ENCODE results near the gene LPAR1.

The LPAR1 gene

DNA sequence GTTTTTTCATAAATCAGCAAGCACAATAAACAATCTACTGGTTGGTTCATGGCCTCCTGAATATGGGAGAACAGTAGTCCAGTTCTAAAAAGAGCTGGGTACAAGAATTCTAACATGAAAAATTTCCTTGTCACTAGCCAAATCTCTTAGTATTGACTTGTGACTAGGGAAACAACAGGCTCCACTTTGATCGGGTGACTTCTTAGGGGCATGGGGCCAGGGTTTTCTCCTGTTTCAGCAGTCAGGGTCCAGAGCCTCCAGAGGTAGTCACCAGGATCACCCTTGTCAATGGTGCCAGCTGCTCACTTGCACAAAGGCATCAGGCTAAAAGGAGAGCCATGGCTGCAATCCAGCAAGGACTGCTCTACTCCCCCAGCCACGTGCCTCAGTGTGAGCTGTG lies 38.1 kb downstream of the LPAR1 start:
- DNase-seq (ENCODE audit: low spot score): no peak

DNA sequence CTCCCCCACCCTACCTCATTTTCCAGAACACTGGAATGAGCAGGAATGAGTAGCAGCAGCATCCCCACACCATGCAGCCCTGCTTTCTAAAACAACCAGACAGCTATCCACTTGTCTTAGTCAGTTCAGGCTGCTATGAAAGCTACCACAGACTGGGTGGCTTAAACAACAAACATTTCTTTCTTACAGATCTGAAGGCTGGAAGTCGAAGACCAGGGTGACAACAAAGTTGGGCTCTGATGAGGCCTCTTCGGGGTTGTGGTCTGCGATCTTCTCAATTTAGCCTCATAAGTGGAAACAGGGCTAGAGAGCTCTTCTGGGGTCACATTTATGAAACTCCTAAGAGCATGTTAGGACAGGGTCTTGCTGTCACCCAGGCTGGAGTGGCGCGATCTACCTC lies 38.9 kb downstream of the LPAR1 start:
- no peak for DNase-seq (ENCODE audit: low spot score)

DNA sequence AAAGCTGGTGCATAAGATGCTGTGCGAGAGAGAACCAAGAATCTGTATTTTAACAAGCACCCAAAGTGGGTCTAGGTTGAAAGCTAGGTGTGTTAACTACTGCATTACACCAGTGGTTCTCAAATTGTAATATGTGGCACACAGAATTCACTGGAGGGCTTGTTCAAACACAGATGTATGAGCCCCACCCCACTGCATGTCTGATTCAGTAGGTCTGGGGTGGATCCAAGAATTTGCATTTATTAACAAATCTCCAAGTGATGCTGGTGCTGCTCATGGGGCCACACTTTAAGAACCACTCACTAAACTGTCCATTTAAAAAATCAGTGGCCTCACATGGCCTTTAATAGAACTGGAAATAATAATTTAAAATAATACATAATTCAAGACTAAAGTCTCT lies 40.4 kb downstream of the LPAR1 start:
- DNase-seq (ENCODE audit: low spot score): peak; percentile 22

DNA sequence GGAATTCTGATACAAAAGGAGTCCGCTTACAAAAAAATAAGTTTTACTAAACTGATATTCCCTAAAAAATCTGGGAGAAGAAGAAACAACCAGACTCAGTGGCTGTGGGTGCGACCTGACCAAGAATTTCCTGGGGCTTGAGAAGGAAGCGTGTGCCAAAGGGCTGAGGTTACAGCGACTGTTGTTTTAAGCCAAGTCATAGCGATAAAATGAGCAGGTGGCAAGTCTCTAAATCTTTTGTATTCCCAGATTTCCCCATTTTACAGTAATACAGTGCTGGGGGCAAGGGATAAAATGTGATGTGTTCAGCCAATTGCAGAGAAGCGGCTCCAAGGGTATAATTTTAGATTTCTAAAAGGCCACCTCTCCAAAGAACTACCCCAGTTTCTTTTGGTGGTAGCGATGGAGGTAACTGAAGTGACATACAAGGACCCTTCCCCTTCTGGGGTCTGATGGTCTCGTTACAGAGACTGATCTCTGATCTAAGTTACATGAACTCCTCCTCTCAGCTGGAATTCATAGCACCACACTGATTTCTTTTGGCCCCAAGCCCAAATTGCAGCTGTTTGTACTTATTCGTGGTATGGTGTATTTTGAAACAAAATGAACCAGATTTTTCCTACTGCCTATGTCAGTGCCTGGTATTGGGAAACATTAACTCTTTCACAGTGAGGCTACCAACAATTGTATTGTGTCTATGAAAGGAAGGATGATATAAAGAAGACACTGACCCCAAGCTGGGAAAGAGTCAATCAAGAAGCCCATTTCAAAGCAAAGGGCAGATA lies 41.6 kb downstream of the LPAR1 start:
- DNase-seq (ENCODE audit: low spot score): peak; percentile 48

DNA sequence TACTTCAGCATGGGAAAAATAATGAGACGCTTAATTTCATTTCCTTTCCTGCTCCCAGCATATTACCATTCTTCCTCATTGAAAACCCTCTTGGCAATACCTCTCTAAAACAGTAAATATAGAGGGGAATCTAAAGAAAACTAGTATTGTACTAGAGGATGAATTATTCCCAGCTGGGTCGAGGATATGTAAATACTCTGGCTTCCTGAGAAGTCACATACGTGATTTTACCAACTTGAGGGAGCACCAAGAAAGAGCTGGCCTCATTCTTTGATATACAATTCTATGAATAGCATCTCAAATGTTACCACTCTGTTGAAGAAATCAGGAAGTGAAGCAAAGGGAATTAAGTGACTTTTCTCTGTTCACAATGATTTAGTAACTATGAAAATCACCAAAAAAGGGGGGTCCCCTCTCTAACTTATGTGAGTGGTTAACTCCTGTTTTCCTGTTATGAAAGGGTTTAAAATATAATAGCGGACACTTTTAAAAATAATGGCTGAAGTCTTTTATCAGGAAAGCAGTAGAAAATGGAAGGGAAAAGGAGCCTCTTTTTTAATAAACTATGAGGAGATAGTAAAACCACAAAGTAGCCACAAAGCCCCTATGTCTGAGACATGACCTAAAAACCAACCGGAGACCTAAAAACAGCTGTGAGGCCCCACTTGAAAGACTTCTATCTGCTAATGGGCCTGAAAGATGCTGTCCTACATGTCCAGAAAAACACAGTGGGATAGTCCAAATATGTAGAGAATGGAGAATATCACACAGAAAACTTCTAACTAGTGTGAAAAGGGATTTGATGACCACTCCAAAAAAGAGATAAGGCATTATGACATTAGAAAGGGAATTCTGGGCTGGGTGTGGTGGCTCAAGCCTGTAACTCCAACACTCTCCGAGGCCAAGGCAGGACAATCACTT lies 42.6 kb downstream of the LPAR1 start:
- DNase-seq (ENCODE audit: low spot score): no peak

DNA sequence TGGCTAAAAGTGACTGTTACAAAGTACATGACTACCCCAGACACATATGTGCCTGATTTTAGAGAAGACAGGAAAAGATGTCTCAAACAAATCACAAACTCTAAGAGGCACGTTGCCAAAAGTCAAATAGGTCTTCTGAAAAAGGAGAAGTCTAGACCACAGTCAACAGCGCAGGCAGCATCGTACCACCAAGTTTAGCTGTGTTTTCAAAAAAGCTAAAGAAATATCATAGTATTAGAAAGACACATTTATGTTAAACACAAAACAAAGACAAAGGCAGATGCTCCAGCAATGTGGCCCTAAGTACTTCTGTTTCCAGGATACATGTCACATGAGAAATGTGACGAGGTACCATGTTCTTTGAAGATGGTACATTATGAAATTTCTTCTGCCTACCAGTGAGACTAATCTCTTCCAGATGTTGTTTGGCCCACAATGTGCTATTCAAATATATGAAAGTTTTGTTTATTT lies 43.5 kb downstream of the LPAR1 start:
- peak; percentile 49 for DNase-seq (ENCODE audit: low spot score)

DNA sequence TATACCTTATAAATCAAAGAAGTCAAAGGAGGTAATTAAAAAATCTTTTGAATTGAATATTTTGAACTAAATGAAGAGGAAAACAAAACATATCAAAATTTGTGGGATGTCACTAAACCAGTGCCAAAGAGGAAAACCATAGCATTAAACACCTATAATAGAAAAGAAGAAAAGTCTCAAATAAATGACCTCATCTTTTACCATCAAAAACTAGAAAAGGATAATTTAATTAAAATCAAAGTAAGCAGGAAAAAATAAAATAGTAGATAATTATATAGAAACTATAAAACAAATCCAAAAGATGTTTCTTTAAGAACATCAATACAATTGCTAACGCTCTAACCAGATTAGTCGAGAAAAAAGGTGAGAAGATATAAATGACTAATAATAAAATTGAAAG lies 47.8 kb downstream of the LPAR1 start:
- DNase-seq (ENCODE audit: low spot score): no peak

DNA sequence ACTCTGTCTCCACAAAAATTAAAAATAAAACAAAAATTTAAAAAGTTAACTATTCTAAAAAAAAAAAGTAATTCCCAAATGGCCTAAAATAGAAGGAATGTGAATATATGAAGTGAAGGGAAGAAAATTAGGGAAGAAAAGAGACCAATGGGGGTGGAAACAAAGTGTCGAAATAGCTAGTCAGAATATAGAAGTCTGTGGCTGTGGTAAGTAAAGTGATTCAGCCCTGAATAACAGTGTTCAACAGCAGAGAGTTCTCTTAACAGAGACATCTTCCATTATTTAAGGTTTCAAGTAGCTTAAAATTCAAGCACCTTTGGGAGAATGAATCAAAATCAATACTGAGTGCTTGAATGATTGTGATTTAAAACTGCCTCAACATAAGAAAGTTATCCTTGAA lies 51.7 kb downstream of the LPAR1 start:
- DNase-seq (ENCODE audit: low spot score): peak; percentile 22

DNA sequence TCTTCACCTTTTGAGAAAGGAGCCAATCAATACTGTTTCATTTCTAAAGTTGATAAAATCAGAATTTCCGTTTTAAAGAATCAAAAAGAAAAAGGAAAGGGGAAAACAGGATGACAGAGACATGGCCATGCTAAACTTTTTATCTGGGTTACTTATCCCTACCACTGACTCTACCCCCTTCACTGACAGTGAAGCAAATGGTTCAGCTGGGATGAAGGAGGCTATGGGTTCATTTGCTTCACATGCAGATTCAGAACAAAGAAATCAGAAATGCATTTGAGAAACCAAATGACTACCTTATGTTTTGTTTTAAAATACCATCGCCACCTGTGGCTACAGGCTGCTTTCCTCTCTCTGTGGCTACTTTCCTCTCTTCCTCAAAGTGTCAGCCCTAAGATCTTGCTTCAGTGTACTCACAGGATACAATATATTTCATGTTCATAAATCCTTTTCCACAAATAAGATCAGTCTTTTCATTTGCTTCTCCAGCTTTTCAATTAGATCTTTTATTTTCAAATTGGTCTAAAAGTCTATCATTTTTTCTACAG lies 53.3 kb downstream of the LPAR1 start:
- no peak for DNase-seq (ENCODE audit: low spot score)

DNA sequence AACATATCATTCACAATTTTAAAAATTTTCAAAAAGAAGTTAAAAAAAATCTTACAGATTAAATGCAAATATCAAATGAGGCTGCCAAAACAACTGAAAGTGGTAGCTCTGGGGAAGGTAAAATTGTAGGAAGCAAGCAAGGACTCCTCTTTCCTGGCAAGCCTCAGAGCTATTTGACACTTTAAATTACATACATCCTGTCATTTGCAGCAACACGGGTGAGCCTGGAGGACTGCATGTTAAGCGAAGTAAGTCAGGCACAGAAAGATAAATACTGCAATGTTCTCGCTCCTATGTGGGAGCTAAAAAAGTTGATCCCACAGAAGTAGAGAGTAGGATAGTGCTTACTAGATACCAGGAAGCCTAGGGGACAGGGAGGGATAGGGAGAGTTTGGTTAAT lies 58.0 kb downstream of the LPAR1 start:
- no peak for DNase-seq (ENCODE audit: low spot score)

DNA sequence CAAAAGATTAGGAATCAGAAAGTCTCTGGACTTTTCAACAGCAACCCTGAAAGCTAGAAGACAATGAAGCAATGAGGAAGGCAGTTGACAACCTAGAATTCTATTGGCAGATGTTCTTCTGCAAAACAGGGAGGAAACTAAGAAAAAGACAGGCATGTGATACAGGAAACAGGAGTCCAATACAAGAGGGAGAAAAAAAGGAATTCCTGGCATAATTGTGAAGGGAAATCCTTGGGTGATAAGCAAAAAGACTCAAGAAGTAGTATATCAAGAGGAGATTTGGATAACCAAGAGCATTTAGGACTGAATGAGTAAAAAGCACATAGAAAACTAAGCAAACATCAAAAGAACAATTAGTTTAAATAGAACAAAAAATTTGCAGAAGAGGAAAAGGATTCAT lies 58.6 kb downstream of the LPAR1 start:
- no peak for DNase-seq (ENCODE audit: low spot score)

DNA sequence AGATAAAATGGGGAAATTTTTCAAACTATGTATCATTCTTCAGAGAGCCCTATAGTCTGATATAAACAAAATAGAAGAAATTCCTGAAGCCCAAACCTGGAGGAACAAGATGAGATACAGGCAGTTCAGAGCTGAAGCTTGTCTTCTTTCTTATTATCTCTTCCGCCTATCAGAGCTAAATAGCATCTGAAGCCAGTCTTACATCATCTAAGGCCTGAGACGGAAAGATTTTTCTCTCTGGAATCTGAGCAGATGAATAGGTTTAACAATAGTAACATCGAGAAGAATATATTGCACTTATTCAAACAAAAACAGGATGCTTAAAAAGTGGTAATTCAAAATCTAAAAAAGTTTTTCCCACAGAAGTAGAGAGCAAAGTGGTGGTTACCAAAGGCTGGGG lies 59.8 kb downstream of the LPAR1 start:
- no peak for DNase-seq (ENCODE audit: low spot score)

DNA sequence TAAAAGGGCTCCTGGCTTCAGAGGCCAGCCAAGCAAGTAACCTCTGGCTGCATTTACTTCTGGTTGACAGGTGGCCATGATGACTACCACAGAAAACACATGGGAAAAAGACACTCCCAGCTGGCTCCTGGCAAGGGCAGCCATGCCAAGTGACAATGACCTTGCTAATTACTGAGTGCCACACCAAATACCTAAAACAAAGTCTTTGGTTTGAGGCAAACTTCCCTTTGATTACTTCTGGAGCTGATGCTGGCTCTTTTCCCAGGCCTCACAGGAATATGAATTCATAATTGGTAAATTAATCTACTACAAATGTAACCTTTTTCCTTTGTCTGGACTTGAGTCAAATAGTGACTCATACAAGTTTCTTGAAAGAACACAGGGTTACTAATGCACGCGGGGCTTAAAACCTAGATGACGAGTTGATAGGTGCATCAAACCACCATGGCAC lies 61.0 kb downstream of the LPAR1 start:
- DNase-seq (ENCODE audit: low spot score): no peak

DNA sequence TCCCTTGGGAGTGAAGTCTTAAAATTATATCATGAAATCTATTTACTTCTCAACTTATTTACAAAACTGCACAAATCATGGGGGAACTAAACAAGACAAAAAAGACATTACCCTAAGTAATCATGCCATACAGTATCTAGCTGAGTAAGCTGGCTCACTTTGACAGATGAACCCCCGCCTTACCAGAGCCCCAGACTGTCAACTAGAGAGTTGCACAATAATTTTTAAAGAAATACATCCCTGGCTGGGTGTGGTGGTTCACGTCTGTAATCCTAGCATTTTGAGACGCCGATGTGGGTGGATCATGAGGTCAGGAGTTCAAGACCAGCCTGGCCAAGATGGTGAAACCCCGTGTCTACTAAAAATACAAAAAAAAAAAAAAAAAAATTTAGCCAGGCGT lies 62.3 kb downstream of the LPAR1 start:
- DNase-seq (ENCODE audit: low spot score): no peak

DNA sequence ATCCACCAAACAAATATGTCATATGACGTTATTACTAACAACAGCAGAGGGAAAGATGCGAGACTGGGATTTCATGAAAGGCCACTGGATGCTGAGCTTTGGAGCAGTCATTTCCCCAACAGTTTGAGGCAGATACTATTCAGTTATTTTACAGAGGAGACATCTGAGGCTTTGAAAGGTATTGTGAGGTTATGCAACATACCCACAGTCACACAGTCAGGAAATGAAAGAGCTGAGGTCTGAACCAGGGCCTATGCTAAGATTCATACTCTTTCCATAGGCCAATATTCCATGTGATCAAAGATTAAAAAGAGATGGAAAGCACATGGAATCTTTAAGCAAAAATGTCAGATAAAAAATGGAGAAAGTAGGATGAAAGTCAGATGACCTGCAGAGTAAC lies 63.0 kb downstream of the LPAR1 start:
- DNase-seq (ENCODE audit: low spot score): no peak

DNA sequence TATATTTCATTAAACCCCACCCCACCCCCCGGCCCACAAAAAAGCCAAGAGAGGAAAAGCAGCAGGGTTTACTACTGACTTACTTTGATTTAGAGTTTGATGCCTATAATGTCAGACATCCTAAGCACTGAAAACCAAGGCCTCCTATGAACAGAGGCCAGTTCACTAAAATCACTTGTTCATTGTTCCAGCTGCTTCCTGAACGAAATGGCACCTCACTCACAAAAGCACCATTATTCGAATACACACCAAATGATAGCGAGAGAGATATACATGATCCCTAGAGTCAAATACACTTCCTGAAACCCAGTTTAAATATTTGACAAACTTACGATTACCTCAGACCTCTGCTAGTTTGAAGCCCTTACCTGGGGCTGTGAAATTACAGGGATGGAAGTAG lies 66.6 kb downstream of the LPAR1 start:
- DNase-seq (ENCODE audit: low spot score): no peak

DNA sequence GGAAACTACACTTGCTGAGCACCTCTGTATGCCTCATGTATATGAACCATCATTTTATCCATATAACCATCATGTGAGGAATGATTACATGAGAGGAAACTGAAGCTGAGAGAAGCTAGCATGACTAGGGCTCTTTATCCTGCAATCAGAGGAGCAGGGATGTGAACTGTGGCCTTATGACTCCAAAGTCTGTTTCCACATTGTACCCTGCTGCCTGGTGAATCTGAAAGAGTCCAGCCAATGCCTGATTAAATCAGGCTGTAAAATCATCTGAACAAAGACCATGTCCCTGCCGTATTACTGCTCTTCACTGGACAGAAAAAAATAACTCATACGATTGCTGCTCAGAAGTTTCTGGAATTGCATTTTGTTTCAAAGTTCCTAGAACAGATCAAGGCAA lies 67.0 kb downstream of the LPAR1 start:
- DNase-seq (ENCODE audit: low spot score): no peak

DNA sequence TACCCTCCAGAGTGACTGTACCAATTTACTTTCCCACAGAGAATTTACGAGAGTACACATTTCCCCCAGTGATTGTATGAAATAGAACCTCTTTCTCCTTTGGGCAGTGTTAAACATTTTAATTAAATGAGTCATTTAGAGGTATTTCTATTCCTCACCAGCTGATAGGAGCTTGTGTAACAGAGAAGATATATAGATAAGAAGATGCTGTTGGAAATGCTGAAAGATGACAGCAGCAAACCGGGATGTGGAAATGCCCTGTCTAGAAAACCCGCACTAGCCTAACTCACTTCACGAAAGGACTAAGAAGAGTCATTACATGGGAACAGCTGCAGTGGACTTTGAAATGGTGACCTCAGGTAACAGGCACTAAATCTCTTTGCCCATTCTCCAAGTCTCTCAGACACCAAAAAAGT lies 68.3 kb downstream of the LPAR1 start:
- DNase-seq (ENCODE audit: low spot score): peak; percentile 58

DNA sequence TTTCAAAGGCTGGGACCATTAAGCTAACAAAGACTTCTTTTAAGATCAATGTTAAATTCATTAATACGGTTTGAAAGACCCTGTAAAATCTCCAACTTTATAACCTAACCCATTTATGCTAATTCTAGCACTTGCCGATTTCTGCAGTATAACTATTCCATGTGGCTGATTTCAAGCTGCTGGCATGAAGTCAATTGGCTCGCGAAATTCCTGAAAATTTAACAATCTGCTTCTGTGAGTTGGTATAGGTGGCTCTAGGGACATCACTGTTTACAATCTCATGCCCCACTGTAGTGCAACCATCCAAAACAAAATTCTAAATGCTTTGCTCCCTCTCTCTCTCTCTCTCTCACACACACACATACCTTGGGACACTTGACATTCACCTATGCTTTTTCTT lies 70.2 kb downstream of the LPAR1 start:
- no peak for DNase-seq (ENCODE audit: low spot score)

DNA sequence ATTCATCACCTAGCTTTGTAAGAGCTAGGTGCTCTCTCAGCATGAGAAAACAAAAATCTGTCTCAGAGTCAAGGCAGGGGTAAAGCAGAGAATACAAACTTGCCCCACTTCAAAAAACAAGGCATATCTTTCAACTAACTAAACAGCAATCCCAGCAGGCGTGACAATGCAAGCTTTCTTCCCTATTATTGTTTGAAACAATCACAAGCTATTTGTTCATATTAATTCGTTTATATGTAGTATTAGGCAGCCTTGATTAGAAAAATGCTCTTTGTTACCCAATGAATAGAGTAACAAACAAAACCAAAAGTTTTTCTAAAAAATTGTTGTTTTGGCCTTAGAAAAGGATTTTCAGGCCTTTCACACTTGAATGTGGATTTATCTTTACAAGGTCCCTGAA lies 71.1 kb downstream of the LPAR1 start:
- DNase-seq (ENCODE audit: low spot score): no peak

DNA sequence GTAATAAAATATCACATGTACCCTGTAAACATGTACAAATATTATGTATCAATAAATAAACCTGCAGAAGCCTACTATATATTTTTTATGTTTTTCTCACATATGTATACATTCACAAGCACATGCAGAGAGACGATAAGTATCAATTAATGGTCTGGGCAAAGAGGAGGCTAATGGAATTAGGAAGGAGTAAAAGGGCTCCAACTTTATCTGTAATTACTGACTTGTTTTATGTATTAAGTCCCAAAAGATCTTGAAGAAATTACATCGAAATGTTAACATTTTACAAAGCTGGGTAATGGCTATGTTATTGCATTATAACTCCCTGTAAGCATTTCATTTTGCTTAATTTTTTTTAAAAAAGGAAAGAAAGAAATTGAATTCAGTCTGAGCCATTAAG lies 78.0 kb downstream of the LPAR1 start:
- DNase-seq (ENCODE audit: low spot score): no peak

DNA sequence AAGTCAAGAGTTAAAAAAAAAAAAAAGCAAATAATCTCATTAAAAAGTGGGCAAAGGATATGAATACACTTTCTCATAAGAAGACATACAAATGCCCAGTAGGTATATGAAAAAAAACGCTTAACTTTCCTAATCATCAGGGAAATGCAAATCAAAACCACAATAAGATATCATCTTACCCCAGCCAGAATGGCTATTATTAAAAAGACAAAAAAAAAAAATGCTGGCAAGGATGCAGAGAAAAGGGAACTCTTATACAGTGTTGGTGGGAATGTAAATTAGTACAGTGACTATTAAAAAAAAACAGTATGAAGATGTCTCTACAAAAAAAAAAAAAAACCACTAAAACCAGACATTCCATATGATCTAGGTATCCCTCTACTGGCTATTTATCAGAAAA lies 79.4 kb downstream of the LPAR1 start:
- DNase-seq (ENCODE audit: low spot score): no peak

DNA sequence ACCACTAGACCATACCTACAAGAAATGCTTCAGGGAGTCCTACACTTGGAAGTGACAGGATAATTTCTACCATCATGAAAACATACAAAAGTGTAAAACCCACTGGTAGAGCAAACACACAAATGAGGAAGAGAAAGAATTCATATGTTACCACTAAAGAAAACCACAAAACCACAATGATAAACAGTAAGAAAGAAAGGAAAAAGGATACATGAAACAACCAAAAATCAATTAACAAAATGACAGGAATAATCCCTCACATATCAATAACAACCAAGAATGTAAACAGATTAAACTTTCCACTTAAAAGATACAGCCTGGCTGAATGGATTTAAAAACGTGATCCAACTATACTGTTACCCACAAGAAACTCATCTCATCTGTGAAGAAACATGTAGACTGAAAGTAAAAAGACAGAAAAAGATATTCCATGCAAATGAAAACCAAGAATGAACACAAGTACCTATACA lies 83.4 kb downstream of the LPAR1 start:
- DNase-seq (ENCODE audit: low spot score): no peak
